ENCODE data around the gene ZFYVE1. TPM values are rescaled to one million over a fixed set of nuclear protein-coding genes. Genes with fewer than 3 reads are reported as not detected.
A peak's percentile ranks its signal among the peaks of the same experiment; 100 is the strongest.

Gene ZFYVE1
- total and polyA plus RNA-seq, 2 of the 13 experiments (the other 11 are each of a cell fraction or from before 2014, with no cell fraction given), result 2.6 to 5.3 TPM

- TF ChIP-seq SCMH1 (CRISPR knock-in tag; IDR thresholded peaks at IDR 0.05; ENCODE audit: borderline replicate concordance) (no peak), SP2 (CRISPR knock-in tag; IDR thresholded peaks at IDR 0.05) (no peak), MIER2 (CRISPR knock-in tag; IDR thresholded peaks at IDR 0.05) (0 out of 2 replicates have a peak, but pooled peaks have one; percentile 46), ZNF792 (CRISPR knock-in tag; IDR thresholded peaks at IDR 0.05) (peak; percentile 67; the same call in 1 of the 2 replicates), KLF13 (CRISPR knock-in tag; IDR thresholded peaks at IDR 0.05) (no peak), IKZF4 (CRISPR knock-in tag; IDR thresholded peaks at IDR 0.05; ENCODE audit: borderline replicate concordance, low read depth, not compliant biosample characterization) (peak; percentile 90), ASH2L (IDR thresholded peaks at IDR 0.05; ENCODE audit: insufficient read length, low read depth, low read length) (peak; percentile 96), ZNF407 (CRISPR knock-in tag; IDR thresholded peaks at IDR 0.05; ENCODE audit: not compliant biosample characterization) (no peak), ELK4 (CRISPR knock-in tag; IDR thresholded peaks at IDR 0.05; ENCODE audit: borderline replicate concordance) (no peak), BATF2 (CRISPR knock-in tag; IDR thresholded peaks at IDR 0.05) (no peak), HMG20B (CRISPR knock-in tag; conservative IDR thresholded peaks at IDR 0.05) (peak; percentile 67; the same call in 1 of the 2 replicates), PATZ1 (CRISPR knock-in tag; IDR thresholded peaks at IDR 0.05) (peak; percentile 75), ZMYM3 (CRISPR knock-in tag; IDR thresholded peaks at IDR 0.05) (no peak; the same call in 1 of the 2 replicates), HCFC1 (IDR thresholded peaks at IDR 0.05; ENCODE audit: low read depth, low read length) (peak; percentile 58; the same call in 1 of the 2 replicates), ZNF567 (CRISPR knock-in tag; IDR thresholded peaks at IDR 0.05; ENCODE audit: borderline replicate concordance) (no peak), ZNF205 (CRISPR knock-in tag; IDR thresholded peaks at IDR 0.05) (peak; percentile 96), ZBTB42 (CRISPR knock-in tag; IDR thresholded peaks at IDR 0.05) (0 out of 2 replicates have a peak, but pooled peaks have one; percentile 30)
Observed at GRCh38 chr14:73058224-73058921, 31.5 kb upstream of the ZFYVE1 start, which contains the start of gene RBM25 (continued).

All from HepG2 (cell line).